CD4-positive, alpha-beta memory T cell (primary cell): ENCODE results near the gene DIRAS2. TPM values are rescaled to one million over a fixed set of nuclear protein-coding genes. Genes with fewer than 3 reads are reported as not detected.

Experiments
- CTCF ChIA-PET: fragments of 350-600 bp; sonication (Branson Sonifier 250); formaldehyde crosslinking; loops from one replicate; lab custom pipeline; 2021; ENCODE audit warnings: inconsistent platforms; ENCODE audit not compliant: partially characterized antibody; lab: Charles Lee
- POLR2A ChIA-PET: fragments of 350-600 bp; sonication (Branson Sonifier 250); formaldehyde crosslinking; loops from one replicate; lab custom pipeline; 2021; ENCODE audit not compliant: partially characterized antibody; lab: Charles Lee
- DNase-seq, 5 donors: peaks; one replicate each; pipeline versions ENCODE4 v3.0.0 to v3.0.0-alpha.2; 2020 to 2022; ENCODE audit warnings: mixed read lengths in 1 of 5
- H3K27ac ChIP-seq: one replicate; pipeline ENCODE4 v1.7.0; 2013; ENCODE audit warnings: low read depth, low read length
- H3K27me3 ChIP-seq: 2 replicates; pipeline ENCODE4 v1.7.0; 2013; ENCODE audit warnings: mild to moderate bottlenecking, low read length, moderate library complexity; ENCODE audit not compliant: insufficient read depth
- H3K36me3 ChIP-seq: 2 replicates; pipeline ENCODE4 v1.7.0; 2013; ENCODE audit warnings: mild to moderate bottlenecking, low read length, moderate library complexity; ENCODE audit not compliant: insufficient read depth
- H3K4me1 ChIP-seq: 2 replicates; pipeline ENCODE4 v1.7.0; 2013; ENCODE audit warnings: mild to moderate bottlenecking, low read length, moderate library complexity; ENCODE audit not compliant: insufficient read depth
- H3K4me3 ChIP-seq, 2 donors: one replicate each; pipeline ENCODE4 v1.7.0; 2013; ENCODE audit warnings: low read length in 2 of 2, mild to moderate bottlenecking in 1 of 2
- H3K9me3 ChIP-seq, 2 donors: one replicate each; pipeline ENCODE4 v1.7.0; 2013; ENCODE audit warnings: low read length in 2 of 2, control low read depth in 1 of 2; ENCODE audit not compliant: control insufficient read depth in 1 of 2
- H3K27ac Mint-ChIP-seq, 7 donors: one replicate each; pipeline ENCODE4 v1.8.0; 2020 to 2021; ENCODE audit warnings: mixed read lengths in 7 of 7, mild to moderate bottlenecking in 6 of 7, inconsistent platforms in 3 of 7, moderate library complexity in 3 of 7
- H3K27me3 Mint-ChIP-seq, 2 donors: one replicate each; pipeline ENCODE4 v1.8.0; 2020 to 2021; ENCODE audit warnings: mixed read lengths in 2 of 2
- H3K36me3 Mint-ChIP-seq, 2 donors: one replicate each; pipeline ENCODE4 v1.8.0; 2020 to 2021; ENCODE audit warnings: mixed read lengths in 2 of 2, inconsistent platforms in 1 of 2, mild to moderate bottlenecking in 1 of 2
- H3K4me1 Mint-ChIP-seq, 4 donors: one replicate each; pipeline ENCODE4 v1.8.0; 2020 to 2021; ENCODE audit warnings: mixed read lengths in 4 of 4, mild to moderate bottlenecking in 1 of 4
- H3K4me3 Mint-ChIP-seq, 8 donors: one replicate each; pipeline ENCODE4 v1.8.0; 2020 to 2021; ENCODE audit warnings: mixed read lengths in 8 of 8, mild to moderate bottlenecking in 7 of 8, moderate library complexity in 6 of 8, inconsistent platforms in 3 of 8
- H3K9me3 Mint-ChIP-seq, 8 donors: one replicate each; pipeline ENCODE4 v1.8.0; 2020 to 2021; ENCODE audit warnings: mixed read lengths in 8 of 8, mild to moderate bottlenecking in 5 of 8, inconsistent platforms in 3 of 8, moderate library complexity in 1 of 8
- intact Hi-C: fragments of 100-400 bp; cut with micrococcal nuclease; formaldehyde crosslinking; loops from one replicate; pipeline ENCODE4 v1.15.1; 2023
- polyA plus RNA-seq, 2 donors: library from polyadenylated mRNA; unstranded; fragments of 300-500 nt; fragmentation: Illumina TruSeq; gene quantifications; one replicate each; pipeline ENCODE4 v1.2.3, GENCODE V29; 2021
- total RNA-seq, 2 experiments: library from RNA; stranded (reverse); gene quantifications; one replicate each; pipeline ENCODE4 v1.2.3, GENCODE V29; 2021

The DIRAS2 gene
- total and polyA plus RNA-seq, 4 experiments from 2014 or later, result not detected

GRCh38 chr9:90580576-90580975 is 62.0 kb downstream of the DIRAS2 start:
- DNase-seq, result no peak
- Histone ChIP-seq H3K4me3 (no peak overlapping the region), H3K27ac (no peak overlapping the region), H3K27me3 (no peaks in the 10 kb centered on the region), H3K36me3 (no peaks in the 10 kb centered on the region), H3K4me1 (no peaks in the 10 kb centered on the region), H3K9me3 (no peaks in the 10 kb centered on the region)
- no peak overlapping the region for H3K4me3 Mint-ChIP-seq
- no peaks in the 10 kb centered on the region for H3K36me3 Mint-ChIP-seq
- H3K27ac Mint-ChIP-seq, result no peak overlapping the region
- CTCF ChIA-PET, result no interaction called here
- POLR2A ChIA-PET, result no interaction called here
- intact Hi-C loops, result no loop called here
- no peaks in the 10 kb centered on the region for H3K27me3 Mint-ChIP-seq
- no peaks in the 10 kb centered on the region for H3K4me1 Mint-ChIP-seq
- H3K9me3 Mint-ChIP-seq, result no peaks in the 10 kb centered on the region

- no peak overlapping the region for H3K4me3 Mint-ChIP-seq
- peaks cover 0 to under 1% (median 0%) of the 10 kb centered on the region in 8 donors for H3K9me3 Mint-ChIP-seq
- Histone ChIP-seq H3K36me3 (no peaks in the 10 kb centered on the region), H3K27ac (no peak overlapping the region), H3K9me3 (no peaks in the 10 kb centered on the region), H3K4me3 (no peak overlapping the region), H3K27me3 (no peaks in the 10 kb centered on the region), H3K4me1 (no peaks in the 10 kb centered on the region)
- intact Hi-C loops, result no loop called here
- H3K27me3 Mint-ChIP-seq, result no peaks in the 10 kb centered on the region
- ChIA-PET CTCF (no interaction called here), POLR2A (no interaction called here)
- no peak for DNase-seq
- H3K27ac Mint-ChIP-seq, result no peak overlapping the region
- no peaks in the 10 kb centered on the region for H3K36me3 Mint-ChIP-seq
- no peaks in the 10 kb centered on the region for H3K4me1 Mint-ChIP-seq
Measured at GRCh38 chr9:90579181-90579580, 63.4 kb downstream of the DIRAS2 start.

GRCh38 chr9:90578126-90578815 is 64.4 kb downstream of the DIRAS2 start:
- no peak for DNase-seq
- no peak overlapping the region for H3K4me3 Mint-ChIP-seq
- CTCF ChIA-PET, result no interaction called here
- no peaks in the 10 kb centered on the region for H3K36me3 Mint-ChIP-seq
- H3K4me1 Mint-ChIP-seq, result no peaks in the 10 kb centered on the region
- POLR2A ChIA-PET, result no interaction called here
- Histone ChIP-seq H3K4me1 (no peaks in the 10 kb centered on the region), H3K4me3 (no peak overlapping the region), H3K9me3 (no peaks in the 10 kb centered on the region), H3K27me3 (no peaks in the 10 kb centered on the region), H3K36me3 (no peaks in the 10 kb centered on the region), H3K27ac (no peak overlapping the region)
- no peak overlapping the region for H3K27ac Mint-ChIP-seq
- peaks cover 0 to 3% (median 0%) of the 10 kb centered on the region in 8 donors for H3K9me3 Mint-ChIP-seq
- intact Hi-C loops, result no loop called here
- H3K27me3 Mint-ChIP-seq, result no peaks in the 10 kb centered on the region

- no peaks in the 10 kb centered on the region for H3K36me3 ChIP-seq
- H3K27ac Mint-ChIP-seq, result no peak overlapping the region
- no peaks in the 10 kb centered on the region for H3K4me1 ChIP-seq
- H3K4me1 Mint-ChIP-seq, result no peaks in the 10 kb centered on the region
- H3K36me3 Mint-ChIP-seq, result no peaks in the 10 kb centered on the region
- ChIA-PET POLR2A (no interaction called here), CTCF (no interaction called here)
- H3K4me3 ChIP-seq, result no peak overlapping the region
- intact Hi-C loops, result no loop called here
- no peak for DNase-seq
- peaks cover 0 to 6% (median under 1%) of the 10 kb centered on the region in 8 donors for H3K9me3 Mint-ChIP-seq
- H3K27ac ChIP-seq, result no peak overlapping the region
- no peaks in the 10 kb centered on the region for H3K27me3 ChIP-seq
- no peak overlapping the region for H3K4me3 Mint-ChIP-seq
- H3K27me3 Mint-ChIP-seq, result peaks cover 6 to 9% of the 10 kb centered on the region in 2 donors
- H3K9me3 ChIP-seq, result no peaks in the 10 kb centered on the region
Measured at GRCh38 chr9:90569511-90569910, 73.1 kb downstream of the DIRAS2 start.

- H3K4me1 ChIP-seq, result no peaks in the 10 kb centered on the region
- no peaks in the 10 kb centered on the region for H3K9me3 ChIP-seq
- Mint-ChIP-seq H3K27me3 (peaks cover 6 to 9% of the 10 kb centered on the region in 2 donors), H3K9me3 (peaks cover 0 to 6% (median 0%) of the 10 kb centered on the region in 8 donors), H3K36me3 (no peaks in the 10 kb centered on the region), H3K27ac (no peak overlapping the region), H3K4me3 (no peak overlapping the region), H3K4me1 (no peaks in the 10 kb centered on the region)
- no peak overlapping the region for H3K27ac ChIP-seq
- ChIA-PET POLR2A (no interaction called here), CTCF (no interaction called here)
- no peak overlapping the region for H3K4me3 ChIP-seq
- H3K36me3 ChIP-seq, result no peaks in the 10 kb centered on the region
- DNase-seq, result no peak
- intact Hi-C loops, result no loop called here
- no peaks in the 10 kb centered on the region for H3K27me3 ChIP-seq
Measured at GRCh38 chr9:90568667-90569066, 74.0 kb downstream of the DIRAS2 start.

GRCh38 chr9:90562229-90562628 is 80.4 kb downstream of the DIRAS2 start:
- H3K9me3 ChIP-seq, result no peaks in the 10 kb centered on the region
- POLR2A ChIA-PET, result no interaction called here

More at GRCh38 chr9:90562229-90562628, 80.4 kb downstream of the DIRAS2 start:
- CTCF ChIA-PET, result no interaction called here
- no peak for DNase-seq
- no peaks in the 10 kb centered on the region for H3K36me3 ChIP-seq
- H3K9me3 Mint-ChIP-seq, result peaks cover 0 to under 1% (median 0%) of the 10 kb centered on the region in 8 donors
- H3K27ac Mint-ChIP-seq, result no peak overlapping the region
- no peaks in the 10 kb centered on the region for H3K36me3 Mint-ChIP-seq
- intact Hi-C loops, result no loop called here
- H3K4me1 ChIP-seq, result no peaks in the 10 kb centered on the region
- H3K4me3 ChIP-seq, result no peak overlapping the region
- H3K4me1 Mint-ChIP-seq, result no peaks in the 10 kb centered on the region
- H3K27ac ChIP-seq, result no peak overlapping the region
- H3K27me3 ChIP-seq, result no peaks in the 10 kb centered on the region
- no peak overlapping the region for H3K4me3 Mint-ChIP-seq
- H3K27me3 Mint-ChIP-seq, result no peaks in the 10 kb centered on the region
